ENCODE measurements around the gene UGT1A8.

UGT1A8 gene

DNA sequence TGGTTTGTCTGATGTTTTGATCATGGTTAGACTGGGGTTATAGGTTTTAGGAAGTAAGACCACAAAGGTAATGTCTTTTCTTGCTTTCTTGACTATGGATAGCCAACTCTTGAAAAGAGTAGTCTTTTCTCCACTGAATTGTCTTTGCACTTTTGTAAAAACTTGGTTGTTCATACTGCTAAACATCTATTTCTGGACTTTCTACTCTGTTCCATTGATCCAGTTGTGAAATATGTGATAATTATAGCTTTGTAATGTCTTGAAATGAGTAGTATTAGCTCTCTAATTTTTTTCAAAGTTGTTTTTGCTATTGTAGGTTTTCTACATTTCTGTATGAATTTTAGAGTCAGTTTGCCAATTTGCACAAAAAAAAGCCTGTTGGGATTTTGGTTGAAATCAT is 41.2 kb downstream of the UGT1A8 start:
- Mint-ChIP-seq H3K4me1 (ENCODE audit: low read depth) (no peaks in the 10 kb centered on the region), H3K36me3 (peaks cover 2% of the 10 kb centered on the region), H3K4me3 (no peak overlapping the region), H3K27me3 (peaks cover 14% of the 10 kb centered on the region), H3K9me3 (ENCODE audit: low read depth) (no peaks in the 10 kb centered on the region), H3K27ac (no peak overlapping the region)

GRCh38 chr2:233663911-233664310 is 46.5 kb downstream of the UGT1A8 start:
- no peak overlapping the region for H3K4me3 Mint-ChIP-seq
- peaks cover 6% of the 10 kb centered on the region for H3K9me3 Mint-ChIP-seq (ENCODE audit: low read depth)
- peaks cover 5% of the 10 kb centered on the region for H3K36me3 Mint-ChIP-seq
- no peak overlapping the region for H3K27ac Mint-ChIP-seq
- H3K27me3 Mint-ChIP-seq: peaks cover 23% of the 10 kb centered on the region
- H3K4me1 Mint-ChIP-seq (ENCODE audit: low read depth): no peaks in the 10 kb centered on the region

DNA sequence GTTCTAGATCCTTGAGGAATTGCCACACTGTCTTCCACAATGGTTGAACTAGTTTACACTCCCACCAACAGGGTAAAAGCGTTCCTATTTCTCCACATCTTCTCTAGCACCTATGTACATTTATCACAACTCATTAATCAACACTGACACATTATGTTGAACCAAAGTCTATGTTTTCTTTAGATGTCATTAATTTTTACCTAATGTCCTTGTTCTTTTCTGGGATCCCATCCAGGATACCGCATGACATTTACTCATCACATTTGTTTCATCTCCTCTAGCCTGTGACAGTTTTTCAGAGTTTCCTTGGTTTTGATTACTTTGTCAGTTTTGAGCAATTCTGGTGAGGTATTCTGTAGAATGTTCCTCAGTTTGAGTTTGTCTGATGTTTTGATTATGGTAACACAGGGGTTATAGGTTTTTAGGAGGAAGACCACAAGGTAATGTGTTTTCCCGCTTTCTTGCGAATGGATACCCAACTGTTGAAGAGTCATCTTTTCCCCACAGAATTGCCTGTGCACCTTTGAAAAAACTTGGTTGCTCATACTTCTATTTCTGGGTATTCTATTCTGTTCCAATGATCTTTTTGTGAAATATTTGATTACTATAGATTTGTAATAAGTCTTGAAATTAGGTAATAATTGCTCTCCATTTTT is 51.3 kb downstream of the UGT1A8 start:
- Mint-ChIP-seq H3K27ac (no peak overlapping the region), H3K27me3 (peaks cover 23% of the 10 kb centered on the region), H3K36me3 (peaks cover 6% of the 10 kb centered on the region), H3K9me3 (ENCODE audit: low read depth) (peaks cover 6% of the 10 kb centered on the region), H3K4me1 (ENCODE audit: low read depth) (no peaks in the 10 kb centered on the region), H3K4me3 (no peak overlapping the region)

GRCh38 chr2:233671290-233672161 is 54.1 kb downstream of the UGT1A8 start, which contains the start of gene UGT1A9:
UGT1A9 (plus strand) TSS chr2:233671898; CDS start chr2:233671935, 37 bp downstream.
- Mint-ChIP-seq H3K9me3 (ENCODE audit: low read depth) (no peaks in the 10 kb centered on the region), H3K4me1 (ENCODE audit: low read depth) (no peaks in the 10 kb centered on the region), H3K27ac (no peak within 1 kb of the TSS), H3K27me3 (peaks cover 18% of the 10 kb centered on the region), H3K4me3 (no peak within 1 kb of the TSS), H3K36me3 (peaks cover 6% of the 10 kb centered on the region)

DNA sequence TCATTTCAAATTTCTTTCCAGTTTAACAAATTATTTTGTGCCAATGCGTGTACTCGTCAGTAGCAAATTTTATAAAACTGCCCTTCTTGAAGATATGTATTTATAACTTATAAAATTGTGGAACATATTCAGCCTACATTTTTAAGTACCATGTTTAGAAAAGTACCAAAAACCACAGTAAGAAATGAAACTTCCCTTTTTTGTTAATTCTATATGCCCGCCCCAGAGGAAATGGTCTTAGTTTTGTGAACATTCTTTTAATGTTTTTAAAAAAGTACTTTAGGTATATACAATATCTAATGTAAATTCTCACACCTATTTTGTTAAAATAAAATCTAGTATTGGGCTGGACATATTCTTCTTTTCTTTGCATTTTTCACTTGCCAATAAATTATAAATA is 55.5 kb downstream of the UGT1A8 start:
- Mint-ChIP-seq H3K36me3 (peaks cover 6% of the 10 kb centered on the region), H3K27ac (no peak overlapping the region), H3K9me3 (ENCODE audit: low read depth) (no peaks in the 10 kb centered on the region), H3K27me3 (peaks cover 20% of the 10 kb centered on the region), H3K4me1 (ENCODE audit: low read depth) (no peaks in the 10 kb centered on the region), H3K4me3 (no peak overlapping the region)

DNA sequence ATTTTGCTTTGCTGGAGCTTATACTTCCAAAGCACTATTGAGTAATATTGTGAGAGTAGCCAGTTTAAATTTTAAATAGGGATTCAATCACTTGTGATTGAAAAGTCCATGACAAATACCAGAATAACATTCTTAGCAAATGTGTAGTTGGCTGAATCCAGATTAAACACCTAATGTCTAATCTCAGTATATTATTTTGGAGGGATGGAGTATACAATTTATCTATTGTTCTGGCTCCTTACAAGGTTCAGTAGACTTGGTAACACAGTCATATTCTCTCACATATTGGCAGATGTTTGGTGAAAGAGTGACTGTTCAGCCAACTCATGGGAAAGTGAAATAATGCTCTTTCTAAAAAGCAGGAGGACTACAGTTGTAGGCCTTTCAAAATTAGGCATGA is 56.5 kb downstream of the UGT1A8 start:
- Mint-ChIP-seq H3K9me3 (ENCODE audit: low read depth) (no peaks in the 10 kb centered on the region), H3K27ac (no peak overlapping the region), H3K4me1 (ENCODE audit: low read depth) (no peaks in the 10 kb centered on the region), H3K27me3 (peaks cover 17% of the 10 kb centered on the region), H3K4me3 (no peak overlapping the region), H3K36me3 (peaks cover 3% of the 10 kb centered on the region)

GRCh38 chr2:233674314-233674713 is 56.9 kb downstream of the UGT1A8 start:
- peaks cover 17% of the 10 kb centered on the region for H3K27me3 Mint-ChIP-seq
- peaks cover 3% of the 10 kb centered on the region for H3K36me3 Mint-ChIP-seq
- no peak overlapping the region for H3K4me3 Mint-ChIP-seq
- no peak overlapping the region for H3K27ac Mint-ChIP-seq
- no peaks in the 10 kb centered on the region for H3K4me1 Mint-ChIP-seq (ENCODE audit: low read depth)
- no peaks in the 10 kb centered on the region for H3K9me3 Mint-ChIP-seq (ENCODE audit: low read depth)

- Mint-ChIP-seq H3K27me3 (peaks cover 17% of the 10 kb centered on the region), H3K9me3 (ENCODE audit: low read depth) (no peaks in the 10 kb centered on the region), H3K4me3 (no peak overlapping the region), H3K27ac (no peak overlapping the region), H3K4me1 (ENCODE audit: low read depth) (no peaks in the 10 kb centered on the region), H3K36me3 (peaks cover 3% of the 10 kb centered on the region)
Observed at GRCh38 chr2:233674995-233675394, 57.6 kb downstream of the UGT1A8 start.

- Mint-ChIP-seq H3K4me3 (no peak overlapping the region), H3K27me3 (peaks cover 12% of the 10 kb centered on the region), H3K4me1 (ENCODE audit: low read depth) (no peaks in the 10 kb centered on the region), H3K27ac (no peak overlapping the region), H3K36me3 (no peaks in the 10 kb centered on the region), H3K9me3 (ENCODE audit: low read depth) (no peaks in the 10 kb centered on the region)
Observed at GRCh38 chr2:233676046-233676445, 58.6 kb downstream of the UGT1A8 start.

GRCh38 chr2:233679196-233679595 is 61.8 kb downstream of the UGT1A8 start:
- H3K27ac Mint-ChIP-seq: no peak overlapping the region
- no peaks in the 10 kb centered on the region for H3K36me3 Mint-ChIP-seq
- H3K9me3 Mint-ChIP-seq (ENCODE audit: low read depth): no peaks in the 10 kb centered on the region
- no peak overlapping the region for H3K4me3 Mint-ChIP-seq
- H3K27me3 Mint-ChIP-seq: peaks cover 5% of the 10 kb centered on the region
- H3K4me1 Mint-ChIP-seq (ENCODE audit: low read depth): no peaks in the 10 kb centered on the region

- H3K9me3 Mint-ChIP-seq (ENCODE audit: low read depth): no peaks in the 10 kb centered on the region
- H3K4me1 Mint-ChIP-seq (ENCODE audit: low read depth): no peaks in the 10 kb centered on the region
- no peak overlapping the region for H3K4me3 Mint-ChIP-seq
- H3K27me3 Mint-ChIP-seq: peaks cover 5% of the 10 kb centered on the region
- no peak overlapping the region for H3K27ac Mint-ChIP-seq
- H3K36me3 Mint-ChIP-seq: no peaks in the 10 kb centered on the region
Observed at GRCh38 chr2:233680361-233681045, 63.1 kb downstream of the UGT1A8 start.

DNA sequence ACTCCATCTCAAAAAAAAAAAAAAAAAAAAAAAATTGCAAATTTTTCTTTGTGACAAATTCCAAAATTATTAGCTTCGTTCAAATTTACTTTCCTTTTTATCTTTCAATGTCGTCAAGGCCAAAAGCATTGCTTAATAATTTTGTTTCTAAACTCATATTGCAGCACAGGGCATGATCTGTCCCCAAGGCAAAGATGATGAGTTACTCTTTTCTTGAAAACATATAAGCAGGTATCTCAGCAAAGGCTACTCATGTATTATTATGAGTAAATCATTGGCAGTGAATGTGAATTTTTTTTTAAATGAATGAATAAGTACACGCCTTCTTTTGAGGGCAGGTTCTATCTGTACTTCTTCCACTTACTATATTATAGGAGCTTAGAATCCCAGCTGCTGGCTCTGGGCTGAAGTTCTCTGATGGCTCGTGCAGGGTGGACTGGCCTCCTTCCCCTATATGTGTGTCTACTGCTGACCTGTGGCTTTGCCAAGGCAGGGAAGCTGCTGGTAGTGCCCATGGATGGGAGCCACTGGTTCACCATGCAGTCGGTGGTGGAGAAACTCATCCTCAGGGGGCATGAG is 64.2 kb downstream of the UGT1A8 start, which contains the start of gene UGT1A7:
Gene UGT1A7, plus strand, starts transcription at position 381 of the 579 bp plus-strand sequence. Its CDS starts 37 bp downstream, at position 418.
- peaks cover 3% of the 10 kb centered on the region for H3K27me3 Mint-ChIP-seq
- no peak within 1 kb of the TSS for H3K27ac Mint-ChIP-seq
- no peaks in the 10 kb centered on the region for H3K4me1 Mint-ChIP-seq (ENCODE audit: low read depth)
- no peaks in the 10 kb centered on the region for H3K9me3 Mint-ChIP-seq (ENCODE audit: low read depth)
- H3K36me3 Mint-ChIP-seq: no peaks in the 10 kb centered on the region
- H3K4me3 Mint-ChIP-seq: no peak within 1 kb of the TSS

DNA sequence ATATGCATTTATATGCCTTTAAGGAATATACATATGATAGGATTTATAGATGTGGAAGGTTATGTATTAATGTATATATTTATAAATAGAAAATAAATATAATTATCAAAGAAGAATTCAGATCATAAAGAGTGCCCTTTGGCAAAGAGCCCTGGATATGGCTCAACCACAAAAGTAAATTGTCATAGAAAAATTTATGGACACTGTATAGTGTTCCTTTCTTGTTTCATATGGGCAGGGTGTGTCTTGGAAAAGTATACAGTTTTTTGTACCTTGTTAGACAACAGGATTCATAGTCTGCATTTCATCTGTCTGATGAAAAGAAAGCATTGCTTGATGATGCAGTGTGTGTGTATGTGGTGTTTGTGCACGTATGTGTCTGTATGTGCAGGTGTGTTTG is 67.2 kb downstream of the UGT1A8 start:
- Mint-ChIP-seq H3K4me3 (no peak overlapping the region), H3K27ac (no peak overlapping the region), H3K27me3 (peaks cover 7% of the 10 kb centered on the region), H3K36me3 (no peaks in the 10 kb centered on the region), H3K4me1 (ENCODE audit: low read depth) (no peaks in the 10 kb centered on the region), H3K9me3 (ENCODE audit: low read depth) (no peaks in the 10 kb centered on the region)

DNA sequence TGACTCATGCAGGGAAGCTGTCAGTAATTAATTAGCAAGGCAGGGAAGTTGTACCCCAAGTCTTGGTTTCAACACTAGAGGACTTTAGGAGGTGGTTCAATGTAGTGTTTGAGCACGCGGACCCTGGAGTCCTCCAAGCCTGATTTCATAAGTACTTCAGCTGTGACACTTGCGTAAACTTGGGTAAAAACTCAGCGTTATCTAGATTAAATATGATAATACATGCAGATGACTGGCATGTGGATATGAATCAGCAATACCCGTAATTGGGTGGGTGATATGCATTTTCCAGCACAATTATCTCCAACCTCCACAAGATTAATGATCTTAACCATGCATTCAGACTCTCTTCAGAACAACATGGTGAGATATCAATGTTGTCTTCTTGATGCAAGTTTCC is 69.5 kb downstream of the UGT1A8 start:
- Mint-ChIP-seq H3K36me3 (no peaks in the 10 kb centered on the region), H3K27me3 (peaks cover 7% of the 10 kb centered on the region), H3K9me3 (ENCODE audit: low read depth) (no peaks in the 10 kb centered on the region), H3K4me3 (no peak overlapping the region), H3K27ac (no peak overlapping the region), H3K4me1 (ENCODE audit: low read depth) (no peaks in the 10 kb centered on the region)

DNA sequence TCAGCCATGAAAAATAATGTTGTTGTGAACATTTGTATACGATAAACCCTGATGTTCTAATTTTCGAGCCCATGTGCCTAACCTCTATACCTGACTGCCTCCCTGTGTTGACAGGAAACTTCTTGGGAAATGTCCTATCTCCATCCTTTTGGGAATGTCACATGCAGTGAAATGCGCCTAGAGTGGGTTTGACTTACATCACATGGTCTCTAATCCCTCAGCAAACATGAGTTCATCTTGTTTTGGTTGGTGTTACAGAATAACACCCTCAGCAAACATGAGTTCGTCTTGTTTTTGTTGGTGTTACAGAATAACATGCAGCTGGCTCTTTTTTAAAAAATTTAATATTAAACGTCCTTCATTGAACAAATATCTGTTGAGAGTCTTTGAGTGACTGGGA is 70.9 kb downstream of the UGT1A8 start:
- Mint-ChIP-seq H3K27ac (no peak overlapping the region), H3K27me3 (peaks cover 7% of the 10 kb centered on the region), H3K9me3 (ENCODE audit: low read depth) (no peaks in the 10 kb centered on the region), H3K36me3 (no peaks in the 10 kb centered on the region), H3K4me1 (ENCODE audit: low read depth) (no peaks in the 10 kb centered on the region), H3K4me3 (no peak overlapping the region)

Data from activated naive CD8-positive, alpha-beta T cell (primary cell).